HEK293 (cell line): ENCODE results near the gene COL5A1.

Source experiments
- CTCF ChIA-PET: fragments of 350-600 bp; formaldehyde crosslinking; extraction: SDS; loops from one replicate; lab custom pipeline; 2021; ENCODE audit warnings: antibody characterized with exemption; lab: Yijun Ruan, JAX
- POLR2A ChIA-PET: fragments of 300-600 bp; formaldehyde crosslinking; extraction: SDS; loops from one replicate; lab custom pipeline; 2020; ENCODE audit warnings: antibody characterized with exemption, inconsistent platforms; lab: Yijun Ruan, JAX
- H3K27ac ChIP-seq: fragments of 200-500 bp; sonication (Bioruptor generic); 2 replicates; pipeline ENCODE4 v1.5.1; 2014; ENCODE audit warnings: low read depth, low read length, control low read depth, inconsistent platforms; ENCODE audit errors: extremely low read depth
- H3K36me3 ChIP-seq, 2 experiments: fragments of 200-500 bp in 1 of 2; sonication (Bioruptor generic) in 1 of 2; 1 replicate in 1 of 2; 2 replicates in 1 of 2; pipeline ENCODE4 v1.5.1; 2014 to 2017; ENCODE audit warnings: inconsistent platforms in 2 of 2, low read length in 2 of 2; ENCODE audit not compliant: control insufficient read depth in 2 of 2, insufficient read depth in 1 of 2
- H3K4me1 ChIP-seq: fragments of 200-500 bp; sonication (Bioruptor generic); 2 replicates; pipeline ENCODE4 v1.5.1; 2014; ENCODE audit warnings: mild to moderate bottlenecking, low read length, inconsistent platforms; ENCODE audit not compliant: control insufficient read depth, insufficient read depth
- H3K4me3 ChIP-seq: 2 replicates; pipeline ENCODE4 v1.5.1; 2011; ENCODE audit warnings: low read depth, mild to moderate bottlenecking, control low read depth, low read length, moderate library complexity
- H3K9me3 ChIP-seq: fragments of 200-500 bp; sonication (Bioruptor generic); 2 replicates; pipeline ENCODE4 v1.5.1; 2014; ENCODE audit warnings: low read depth, low read length, inconsistent platforms; ENCODE audit not compliant: control insufficient read depth, insufficient read depth
- BCL11B ChIP-seq: fragments of 450-650 bp; formaldehyde crosslinking; IDR thresholded peaks from 2 replicates; pipeline ENCODE4 v1.5.1; 2016; ENCODE audit warnings: low read depth, missing biosample characterization, missing genetic modification characterization
- KLF16 ChIP-seq: fragments of 450-650 bp; formaldehyde crosslinking; IDR thresholded peaks from 2 replicates; pipeline ENCODE4 v1.5.1; 2017; ENCODE audit warnings: missing biosample characterization, missing genetic modification characterization
- MEIS1 ChIP-seq: sonication (generic); formaldehyde crosslinking; IDR thresholded peaks from 2 replicates; pipeline ENCODE4 v1.8.1; 2022; ENCODE audit warnings: missing genetic modification reagents, mild to moderate bottlenecking, borderline replicate concordance
- ZNF10 ChIP-seq: fragments of 450-650 bp; formaldehyde crosslinking; IDR thresholded peaks from 2 replicates; pipeline ENCODE4 v1.5.1; 2017; ENCODE audit warnings: missing biosample characterization, missing genetic modification characterization
- ZNF132 ChIP-seq: fragments of 450-650 bp; formaldehyde crosslinking; IDR thresholded peaks from 2 replicates; pipeline ENCODE4 v1.5.1; 2017; ENCODE audit warnings: missing biosample characterization, missing genetic modification characterization, borderline replicate concordance
- ZNF140 ChIP-seq: fragments of 450-650 bp; formaldehyde crosslinking; IDR thresholded peaks from 2 replicates; pipeline ENCODE4 v1.5.1; 2016; ENCODE audit warnings: missing biosample characterization, missing genetic modification characterization
- ZNF19 ChIP-seq: fragments of 450-650 bp; formaldehyde crosslinking; IDR thresholded peaks from 2 replicates; pipeline ENCODE4; 2016; ENCODE audit warnings: missing biosample characterization, missing genetic modification characterization, low read depth
- ZNF596 ChIP-seq: fragments of 450-650 bp; IDR thresholded peaks from 2 replicates; pipeline ENCODE4 v1.5.0; 2018; ENCODE audit warnings: missing biosample characterization, mild to moderate bottlenecking, missing genetic modification characterization, moderate library complexity
- ZNF76 ChIP-seq: fragments of 450-650 bp; formaldehyde crosslinking; IDR thresholded peaks from 2 replicates; pipeline ENCODE4; 2016; ENCODE audit warnings: low read depth, missing biosample characterization, missing genetic modification characterization, borderline replicate concordance
- ZNF776 ChIP-seq: fragments of 450-650 bp; formaldehyde crosslinking; IDR thresholded peaks from 2 replicates; pipeline ENCODE4 v1.5.0; 2017; ENCODE audit warnings: missing biosample characterization, missing genetic modification characterization, borderline replicate concordance
- TF ChIP-seq, protein P1 (sequence below): IDR thresholded peaks from 2 replicates; pipeline ENCODE4 v1.6.1; 2011; ENCODE audit warnings: mild to moderate bottlenecking, low read depth, low read length, borderline replicate concordance
- TF ChIP-seq, protein P2 (sequence below): fragments of 450-650 bp; formaldehyde crosslinking; IDR thresholded peaks from 2 replicates; pipeline ENCODE4 v1.5.1; 2017; ENCODE audit warnings: missing biosample characterization, missing genetic modification characterization
- TF ChIP-seq, protein P3 (sequence below): fragments of 450-650 bp; formaldehyde crosslinking; IDR thresholded peaks from 2 replicates; pipeline ENCODE4 v1.5.1; 2016; ENCODE audit warnings: missing biosample characterization, missing genetic modification characterization, borderline replicate concordance
- TF ChIP-seq, protein P4 (sequence below): fragments of 450-650 bp; formaldehyde crosslinking; optimal IDR thresholded peaks from 2 replicates; pipeline ENCODE3; 2016; ENCODE audit warnings: missing biosample characterization, mild to moderate bottlenecking, missing genetic modification characterization
- TF ChIP-seq, protein P5 (sequence below): fragments of 450-650 bp; formaldehyde crosslinking; IDR thresholded peaks from 2 replicates; pipeline ENCODE4 v1.5.1; 2016; ENCODE audit warnings: missing biosample characterization, missing genetic modification characterization

Gene COL5A1

DNA sequence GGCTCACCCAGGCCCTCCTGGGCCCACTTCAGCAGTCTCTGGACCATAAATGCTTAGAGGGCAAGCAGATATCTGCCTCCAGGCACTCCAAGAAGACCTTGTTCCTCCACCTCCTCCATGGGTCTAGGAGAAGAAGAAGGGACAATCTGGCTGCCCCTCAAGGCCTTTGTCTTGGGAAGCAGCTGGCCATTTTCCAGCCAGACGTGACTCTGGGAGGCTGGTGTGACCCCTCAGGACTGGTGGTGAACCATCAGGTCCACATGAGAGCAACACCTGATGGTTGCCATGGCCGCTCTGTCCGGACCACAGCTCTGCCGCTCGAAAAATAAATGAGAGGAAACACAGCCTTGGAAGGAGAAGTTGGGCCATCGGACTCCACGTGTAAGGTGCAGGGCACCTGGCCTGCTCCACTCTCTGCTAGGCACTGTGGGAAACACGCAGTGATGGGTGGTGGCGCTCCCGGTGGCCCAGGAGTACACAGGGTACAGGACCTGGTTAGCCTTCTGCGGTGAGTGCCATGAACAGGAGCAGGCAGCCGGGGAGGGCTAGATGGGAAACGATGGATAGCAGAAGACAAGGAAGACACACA lies 3.0 kb upstream of the COL5A1 start (continued):
- TF ChIP-seq, protein P1, sequence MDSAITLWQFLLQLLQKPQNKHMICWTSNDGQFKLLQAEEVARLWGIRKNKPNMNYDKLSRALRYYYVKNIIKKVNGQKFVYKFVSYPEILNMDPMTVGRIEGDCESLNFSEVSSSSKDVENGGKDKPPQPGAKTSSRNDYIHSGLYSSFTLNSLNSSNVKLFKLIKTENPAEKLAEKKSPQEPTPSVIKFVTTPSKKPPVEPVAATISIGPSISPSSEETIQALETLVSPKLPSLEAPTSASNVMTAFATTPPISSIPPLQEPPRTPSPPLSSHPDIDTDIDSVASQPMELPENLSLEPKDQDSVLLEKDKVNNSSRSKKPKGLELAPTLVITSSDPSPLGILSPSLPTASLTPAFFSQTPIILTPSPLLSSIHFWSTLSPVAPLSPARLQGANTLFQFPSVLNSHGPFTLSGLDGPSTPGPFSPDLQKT, result no peak
- no peak for TF ChIP-seq ZNF776 (tag by site-specific recombination)

DNA sequence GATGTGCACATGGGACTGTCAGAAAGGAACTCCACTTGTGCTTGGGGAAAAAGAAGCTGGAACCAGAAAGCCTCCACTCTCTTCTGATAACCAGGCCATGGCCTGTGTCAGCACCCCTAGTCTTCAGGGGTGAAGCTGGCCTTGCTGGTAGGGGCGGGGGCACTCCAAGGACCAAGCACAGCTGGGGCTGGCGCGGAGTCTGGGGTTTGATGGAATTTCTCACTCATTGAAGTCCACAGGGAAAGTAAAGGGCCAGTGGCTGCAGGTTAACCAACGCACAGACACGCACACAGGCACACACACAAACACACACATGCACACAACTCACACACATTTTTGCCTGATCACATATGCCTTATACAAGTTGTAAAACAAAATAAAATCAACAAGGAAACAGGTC lies 1.6 kb upstream of the COL5A1 start:
- Histone ChIP-seq H3K4me1 (no peaks in the 10 kb centered on the region; the same call in 1 of the 2 replicates), H3K36me3 (no peaks in the 10 kb centered on the region)
- no peak for TF ChIP-seq ZNF596 (tag by site-specific recombination)
- no peak for TF ChIP-seq KLF16
- no peak for TF ChIP-seq ZNF76 (tag by site-specific recombination)
- TF ChIP-seq, protein P2, sequence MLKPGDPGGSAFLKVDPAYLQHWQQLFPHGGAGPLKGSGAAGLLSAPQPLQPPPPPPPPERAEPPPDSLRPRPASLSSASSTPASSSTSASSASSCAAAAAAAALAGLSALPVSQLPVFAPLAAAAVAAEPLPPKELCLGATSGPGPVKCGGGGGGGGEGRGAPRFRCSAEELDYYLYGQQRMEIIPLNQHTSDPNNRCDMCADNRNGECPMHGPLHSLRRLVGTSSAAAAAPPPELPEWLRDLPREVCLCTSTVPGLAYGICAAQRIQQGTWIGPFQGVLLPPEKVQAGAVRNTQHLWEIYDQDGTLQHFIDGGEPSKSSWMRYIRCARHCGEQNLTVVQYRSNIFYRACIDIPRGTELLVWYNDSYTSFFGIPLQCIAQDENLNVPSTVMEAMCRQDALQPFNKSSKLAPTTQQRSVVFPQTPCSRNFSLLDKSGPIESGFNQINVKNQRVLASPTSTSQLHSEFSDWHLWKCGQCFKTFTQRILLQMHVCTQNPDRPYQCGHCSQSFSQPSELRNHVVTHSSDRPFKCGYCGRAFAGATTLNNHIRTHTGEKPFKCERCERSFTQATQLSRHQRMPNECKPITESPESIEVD, result no peak
- TF ChIP-seq, all 188 proteins: peak for 0
- H3K9me3 ChIP-seq, result no peaks in the 10 kb centered on the region
- ChIA-PET CTCF (interaction anchor here (0.6 to 1.5 kb wide), 5 partner anchors 22 to 198 kb away, joined by 3 read pairs; no protein-coding TSS in a partner anchor), POLR2A (interaction anchor here (1.2 kb wide), 2 partner anchors 9 to 20 kb away, joined by 3 read pairs; no protein-coding TSS in a partner anchor)
- H3K27ac ChIP-seq, result no peak overlapping the region
- no peak overlapping the region for H3K4me3 ChIP-seq

DNA sequence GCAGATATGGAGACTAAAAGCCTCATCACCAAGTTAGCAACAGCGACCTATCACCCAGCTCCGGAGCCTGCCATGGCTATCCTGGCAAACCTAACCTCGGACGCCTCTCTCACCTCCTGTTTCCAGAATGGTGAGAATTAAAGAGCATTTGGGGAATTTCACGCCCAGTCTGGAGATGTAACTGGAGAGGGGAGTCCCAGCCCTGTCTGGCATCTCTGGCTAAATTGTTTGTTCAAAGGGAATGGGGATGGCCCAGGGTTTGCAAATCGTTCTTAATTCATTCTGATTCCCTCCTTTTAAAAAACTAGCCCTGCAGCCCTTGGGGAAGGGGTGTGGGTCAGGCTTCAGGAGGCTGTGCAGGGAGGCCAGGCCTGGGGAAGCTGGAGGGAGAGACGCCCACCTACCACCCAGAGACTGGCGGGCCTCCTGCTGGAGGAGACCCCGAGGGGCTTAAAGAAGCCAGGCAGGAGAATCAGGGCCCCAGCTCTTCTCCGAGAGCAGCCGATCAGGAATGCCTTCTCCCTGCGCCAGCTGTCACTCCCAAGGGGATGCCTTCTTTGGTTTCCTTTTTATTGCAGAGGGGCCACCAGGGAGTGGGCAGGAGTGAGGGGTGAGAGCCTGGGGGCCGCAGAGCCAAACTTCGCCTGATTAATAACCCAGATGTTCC lies 964 bp upstream of the COL5A1 start:
- POLR2A ChIA-PET, result interaction anchor here (0.7 to 1.3 kb wide), 5 partner anchors 15 to 192 kb away, joined by 3 to 4 read pairs (median 4); no protein-coding TSS in a partner anchor
- TF ChIP-seq MEIS1 (CRISPR knock-in tag) (no peak), ZNF10 (tag by site-specific recombination) (peak; percentile 63; the same call in 1 of the 2 replicates)
- TF ChIP-seq, protein P3, sequence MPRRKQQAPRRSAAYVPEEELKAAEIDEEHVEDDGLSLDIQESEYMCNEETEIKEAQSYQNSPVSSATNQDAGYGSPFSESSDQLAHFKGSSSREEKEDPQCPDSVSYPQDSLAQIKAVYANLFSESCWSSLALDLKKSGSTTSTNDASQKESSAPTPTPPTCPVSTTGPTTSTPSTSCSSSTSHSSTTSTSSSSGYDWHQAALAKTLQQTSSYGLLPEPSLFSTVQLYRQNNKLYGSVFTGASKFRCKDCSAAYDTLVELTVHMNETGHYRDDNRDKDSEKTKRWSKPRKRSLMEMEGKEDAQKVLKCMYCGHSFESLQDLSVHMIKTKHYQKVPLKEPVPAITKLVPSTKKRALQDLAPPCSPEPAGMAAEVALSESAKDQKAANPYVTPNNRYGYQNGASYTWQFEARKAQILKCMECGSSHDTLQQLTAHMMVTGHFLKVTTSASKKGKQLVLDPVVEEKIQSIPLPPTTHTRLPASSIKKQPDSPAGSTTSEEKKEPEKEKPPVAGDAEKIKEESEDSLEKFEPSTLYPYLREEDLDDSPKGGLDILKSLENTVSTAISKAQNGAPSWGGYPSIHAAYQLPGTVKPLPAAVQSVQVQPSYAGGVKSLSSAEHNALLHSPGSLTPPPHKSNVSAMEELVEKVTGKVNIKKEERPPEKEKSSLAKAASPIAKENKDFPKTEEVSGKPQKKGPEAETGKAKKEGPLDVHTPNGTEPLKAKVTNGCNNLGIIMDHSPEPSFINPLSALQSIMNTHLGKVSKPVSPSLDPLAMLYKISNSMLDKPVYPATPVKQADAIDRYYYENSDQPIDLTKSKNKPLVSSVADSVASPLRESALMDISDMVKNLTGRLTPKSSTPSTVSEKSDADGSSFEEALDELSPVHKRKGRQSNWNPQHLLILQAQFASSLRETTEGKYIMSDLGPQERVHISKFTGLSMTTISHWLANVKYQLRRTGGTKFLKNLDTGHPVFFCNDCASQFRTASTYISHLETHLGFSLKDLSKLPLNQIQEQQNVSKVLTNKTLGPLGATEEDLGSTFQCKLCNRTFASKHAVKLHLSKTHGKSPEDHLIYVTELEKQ (tag by site-specific recombination), result no peak
- Histone ChIP-seq H3K36me3 (no peaks in the 10 kb centered on the region), H3K4me3 (no peak overlapping the region), H3K9me3 (no peaks in the 10 kb centered on the region), H3K4me1 (no peaks in the 10 kb centered on the region; the same call in 1 of the 2 replicates), H3K27ac (no peak overlapping the region; the same call in 1 of the 2 replicates)
- CTCF ChIA-PET, result interaction anchor here (0.5 to 1.5 kb wide), 9 partner anchors 9 to 198 kb away, joined by 3 to 7 read pairs (median 3); no protein-coding TSS in a partner anchor

DNA sequence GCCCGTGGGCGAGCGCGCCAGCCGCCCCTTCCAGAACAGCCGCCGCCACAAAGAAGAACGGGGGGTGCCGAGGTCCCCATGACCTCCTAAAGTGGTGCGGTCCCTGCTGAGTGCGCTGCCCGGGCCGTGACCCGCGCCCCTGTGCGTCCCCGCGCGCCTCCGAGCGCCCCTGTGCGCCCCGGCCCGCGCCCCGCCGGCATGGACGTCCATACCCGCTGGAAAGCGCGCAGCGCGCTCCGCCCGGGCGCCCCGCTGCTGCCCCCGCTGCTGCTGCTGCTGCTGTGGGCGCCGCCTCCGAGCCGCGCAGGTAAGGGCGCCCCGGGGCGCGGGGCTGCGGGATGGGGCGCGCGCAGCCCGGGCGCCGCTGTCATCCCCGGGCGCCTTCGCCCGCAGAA lies 384 bp downstream of the COL5A1 start:
- Histone ChIP-seq H3K4me1 (no peaks in the 10 kb centered on the region; the same call in 1 of the 2 replicates), H3K27ac (no peak overlapping the region), H3K9me3 (no peaks in the 10 kb centered on the region), H3K4me3 (peak overlapping the region; percentile 54), H3K36me3 (no peaks in the 10 kb centered on the region)
- CTCF ChIA-PET, result interaction anchor here (0.6 to 2.0 kb wide), 6 partner anchors 14 to 552 kb away, joined by 3 to 17 read pairs (median 4); no protein-coding TSS in a partner anchor
- POLR2A ChIA-PET, result interaction anchor here (0.8 to 1.2 kb wide), 3 partner anchors 61 to 193 kb away, joined by 3 to 6 read pairs (median 3); no protein-coding TSS in a partner anchor
- TF ChIP-seq BCL11B (tag by site-specific recombination) (peak; percentile 8; the same call in 1 of the 2 replicates), ZNF19 (no peak), ZNF140 (tag by site-specific recombination) (no peak), ZNF132 (tag by site-specific recombination) (no peak)
- TF ChIP-seq, protein P4, sequence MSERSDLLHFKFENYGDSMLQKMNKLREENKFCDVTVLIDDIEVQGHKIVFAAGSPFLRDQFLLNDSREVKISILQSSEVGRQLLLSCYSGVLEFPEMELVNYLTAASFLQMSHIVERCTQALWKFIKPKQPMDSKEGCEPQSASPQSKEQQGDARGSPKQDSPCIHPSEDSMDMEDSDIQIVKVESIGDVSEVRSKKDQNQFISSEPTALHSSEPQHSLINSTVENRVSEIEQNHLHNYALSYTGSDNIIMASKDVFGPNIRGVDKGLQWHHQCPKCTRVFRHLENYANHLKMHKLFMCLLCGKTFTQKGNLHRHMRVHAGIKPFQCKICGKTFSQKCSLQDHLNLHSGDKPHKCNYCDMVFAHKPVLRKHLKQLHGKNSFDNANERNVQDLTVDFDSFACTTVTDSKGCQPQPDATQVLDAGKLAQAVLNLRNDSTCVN, result peak; percentile 44
- TF ChIP-seq, protein P5, sequence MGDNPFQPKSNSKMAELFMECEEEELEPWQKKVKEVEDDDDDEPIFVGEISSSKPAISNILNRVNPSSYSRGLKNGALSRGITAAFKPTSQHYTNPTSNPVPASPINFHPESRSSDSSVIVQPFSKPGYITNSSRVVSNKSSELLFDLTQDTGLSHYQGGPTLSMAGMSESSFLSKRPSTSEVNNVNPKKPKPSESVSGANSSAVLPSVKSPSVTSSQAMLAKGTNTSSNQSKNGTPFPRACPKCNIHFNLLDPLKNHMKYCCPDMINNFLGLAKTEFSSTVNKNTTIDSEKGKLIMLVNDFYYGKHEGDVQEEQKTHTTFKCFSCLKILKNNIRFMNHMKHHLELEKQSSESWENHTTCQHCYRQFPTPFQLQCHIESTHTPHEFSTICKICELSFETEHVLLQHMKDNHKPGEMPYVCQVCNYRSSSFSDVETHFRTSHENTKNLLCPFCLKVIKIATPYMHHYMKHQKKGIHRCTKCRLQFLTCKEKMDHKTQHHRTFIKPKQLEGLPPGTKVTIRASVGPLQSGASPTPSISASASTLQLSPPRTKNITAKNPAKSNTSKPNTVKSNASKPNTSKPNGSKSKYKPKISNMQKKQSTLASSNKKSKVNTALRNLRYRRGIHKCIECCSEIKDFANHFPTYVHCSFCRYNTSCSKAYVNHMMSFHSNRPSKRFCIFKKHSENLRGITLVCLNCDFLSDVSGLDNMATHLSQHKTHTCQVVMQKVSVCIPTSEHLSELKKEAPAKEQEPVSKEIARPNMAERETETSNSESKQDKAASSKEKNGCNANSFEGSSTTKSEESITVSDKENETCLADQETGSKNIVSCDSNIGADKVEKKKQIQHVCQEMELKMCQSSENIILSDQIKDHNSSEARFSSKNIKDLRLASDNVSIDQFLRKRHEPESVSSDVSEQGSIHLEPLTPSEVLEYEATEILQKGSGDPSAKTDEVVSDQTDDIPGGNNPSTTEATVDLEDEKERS (tag by site-specific recombination), result no peak
